Parathyroid adenoma (tissue), 2 donors: ENCODE measurements around the gene SLC66A1.

Source experiments
- H2AFZ ChIP-seq: fragments of 300-600 bp; sonication (generic); one replicate; pipeline ENCODE4 v1.7.0; 2017; ENCODE audit warnings: antibody characterized with exemption, mild to moderate bottlenecking
- H3K27ac ChIP-seq: fragments of 300-600 bp; sonication (generic); one replicate; pipeline ENCODE4 v1.7.0; 2017
- H3K27me3 ChIP-seq: fragments of 300-600 bp; sonication (generic); one replicate; pipeline ENCODE4 v1.7.0; 2017; ENCODE audit warnings: low read length; ENCODE audit not compliant: control insufficient read depth, insufficient read depth
- H3K36me3 ChIP-seq: fragments of 300-600 bp; sonication (generic); one replicate; pipeline ENCODE4 v1.7.0; 2017; ENCODE audit warnings: low read length; ENCODE audit not compliant: control insufficient read depth, insufficient read depth
- H3K4me1 ChIP-seq: fragments of 300-600 bp; sonication (generic); one replicate; pipeline ENCODE4 v1.7.0; 2017; ENCODE audit warnings: control low read depth
- H3K4me2 ChIP-seq: fragments of 300-600 bp; sonication (generic); one replicate; pipeline ENCODE4 v1.7.0; 2017; ENCODE audit warnings: low read length
- H3K4me3 ChIP-seq: fragments of 300-600 bp; sonication (generic); one replicate; pipeline ENCODE4 v1.7.0; 2017; ENCODE audit warnings: low read depth, low read length
- H3K79me2 ChIP-seq: fragments of 300-600 bp; sonication (generic); one replicate; pipeline ENCODE4 v1.7.0; 2017; ENCODE audit warnings: control low read depth
- H3K9ac ChIP-seq: fragments of 300-600 bp; sonication (generic); one replicate; pipeline ENCODE4 v1.7.0; 2017; ENCODE audit warnings: mild to moderate bottlenecking
- H3K9me3 ChIP-seq: fragments of 300-600 bp; sonication (generic); one replicate; pipeline ENCODE4 v1.7.0; 2017; ENCODE audit warnings: low read length; ENCODE audit not compliant: control insufficient read depth
- CTCF ChIP-seq: fragments of 300-600 bp; sonication (generic); IDR thresholded peaks from one replicate; pipeline ENCODE4 v1.7.0; 2017; ENCODE audit warnings: antibody characterized with exemption, mild to moderate bottlenecking
- donor health status: primary hyperparathyroidism.

Gene SLC66A1

GRCh38 chr1:19368050-19368449, 55.9 kb downstream of the SLC66A1 start:
- no peaks in the 10 kb centered on the region for H3K4me1 ChIP-seq
- H3K9me3 ChIP-seq: no peaks in the 10 kb centered on the region
- no peak overlapping the region for H3K9ac ChIP-seq
- no peak overlapping the region for H3K4me2 ChIP-seq
- no peak for TF ChIP-seq CTCF
- H3K27me3 ChIP-seq: no peaks in the 10 kb centered on the region
- no peak overlapping the region for H3K4me3 ChIP-seq
- no peak overlapping the region for H3K27ac ChIP-seq
- no peak overlapping the region for H2AFZ ChIP-seq
- H3K79me2 ChIP-seq: peaks cover 4% of the 10 kb centered on the region
- H3K36me3 ChIP-seq: no peaks in the 10 kb centered on the region

GRCh38 chr1:19368964-19369363, 56.8 kb downstream of the SLC66A1 start:
- no peak for TF ChIP-seq CTCF
- H3K4me3 ChIP-seq: no peak overlapping the region
- no peaks in the 10 kb centered on the region for H3K27me3 ChIP-seq
- no peak overlapping the region for H3K4me2 ChIP-seq
- peaks cover 8% of the 10 kb centered on the region for H3K79me2 ChIP-seq
- H2AFZ ChIP-seq: no peak overlapping the region
- no peak overlapping the region for H3K27ac ChIP-seq
- no peaks in the 10 kb centered on the region for H3K36me3 ChIP-seq
- no peaks in the 10 kb centered on the region for H3K9me3 ChIP-seq
- no peak overlapping the region for H3K9ac ChIP-seq
- H3K4me1 ChIP-seq: no peaks in the 10 kb centered on the region

DNA sequence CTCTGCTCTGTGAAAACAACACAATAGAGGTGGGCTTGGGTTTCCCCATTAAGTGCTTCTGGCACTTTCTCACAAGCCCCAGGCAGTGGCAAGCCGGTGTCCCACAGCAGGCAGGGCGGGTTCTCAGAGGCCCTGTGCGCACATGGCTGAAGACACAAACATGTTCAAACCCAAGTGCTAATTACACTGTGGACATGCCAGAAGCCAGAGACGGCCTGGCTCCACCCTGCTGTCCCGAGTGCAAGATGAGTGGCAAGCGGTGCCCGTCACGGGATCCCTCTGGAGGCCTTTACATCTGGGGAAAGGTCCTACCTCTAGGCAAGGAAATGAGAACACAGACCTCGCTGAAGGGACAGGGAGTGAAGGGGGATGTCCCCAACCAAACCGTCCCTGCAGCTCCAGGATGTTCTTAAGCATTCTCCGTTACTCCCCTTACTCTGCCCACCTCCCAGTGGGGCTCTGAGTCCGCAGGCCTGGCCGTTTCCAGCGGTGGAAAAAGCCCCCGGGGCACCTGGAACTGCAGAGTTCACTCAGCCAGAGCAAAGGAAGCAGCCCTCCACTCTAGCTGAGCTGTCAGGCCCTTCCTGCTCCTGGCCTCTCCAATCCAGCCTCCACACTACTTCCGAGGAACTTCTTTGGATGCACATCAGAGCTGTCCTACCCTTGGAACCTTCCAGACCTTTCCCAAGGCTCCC, 57.4 kb downstream of the SLC66A1 start:
- Histone ChIP-seq H3K27me3 (no peaks in the 10 kb centered on the region), H2AFZ (no peak overlapping the region), H3K79me2 (peaks cover 8% of the 10 kb centered on the region), H3K4me2 (no peak overlapping the region), H3K4me1 (no peaks in the 10 kb centered on the region), H3K9me3 (no peaks in the 10 kb centered on the region), H3K9ac (no peak overlapping the region), H3K36me3 (no peaks in the 10 kb centered on the region), H3K27ac (no peak overlapping the region), H3K4me3 (no peak overlapping the region)
- no peak for TF ChIP-seq CTCF

DNA sequence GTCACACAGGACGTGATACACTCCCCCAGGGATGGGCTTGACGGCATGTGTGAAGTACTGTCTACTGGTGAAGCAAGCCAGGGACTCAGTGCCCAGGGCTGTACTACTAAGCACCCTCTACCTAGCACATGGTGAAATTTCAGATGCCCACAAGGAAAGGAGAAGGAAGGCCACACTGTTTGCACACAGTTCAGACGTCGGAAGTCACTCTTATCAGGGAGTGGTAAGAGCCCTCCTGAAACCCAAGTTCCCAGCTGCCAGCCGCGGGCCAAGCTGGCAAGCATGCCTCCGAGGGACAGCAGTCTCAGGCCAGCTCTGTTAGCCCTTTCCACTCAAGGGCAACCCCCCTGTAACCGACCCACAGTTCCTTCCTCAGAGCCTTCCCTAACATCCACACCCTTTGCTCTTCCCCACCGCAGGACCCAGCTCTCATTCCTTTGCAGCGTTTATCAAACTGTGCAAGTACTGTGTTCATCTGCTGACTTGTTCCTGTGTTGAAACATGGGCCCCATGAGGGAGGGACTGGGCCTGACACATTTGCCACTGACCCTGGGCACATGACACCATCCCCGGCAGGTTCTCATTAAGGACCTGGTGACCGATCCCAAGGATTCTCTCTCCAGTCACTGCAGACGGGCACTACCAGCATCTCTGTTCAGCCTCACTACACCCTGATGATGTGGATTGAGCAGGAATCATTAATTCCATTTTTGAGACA, 58.5 kb downstream of the SLC66A1 start:
- Histone ChIP-seq H3K9ac (no peak overlapping the region), H2AFZ (no peak overlapping the region), H3K36me3 (no peaks in the 10 kb centered on the region), H3K4me1 (no peaks in the 10 kb centered on the region), H3K27ac (no peak overlapping the region), H3K79me2 (peaks cover 8% of the 10 kb centered on the region), H3K9me3 (no peaks in the 10 kb centered on the region), H3K4me3 (no peak overlapping the region), H3K27me3 (no peaks in the 10 kb centered on the region), H3K4me2 (no peak overlapping the region)
- TF ChIP-seq CTCF: no peak
